Endometrial microvascular endothelial cells (primary cell): ENCODE results near the gene SIL1. TPM values are rescaled to one million over a fixed set of nuclear protein-coding genes. Genes with fewer than 3 reads are reported as not detected.
"Not testable (repeated sequence)": the region's sequence is repeated elsewhere in the genome, so short reads cannot be mapped to it uniquely, and the experiment has no call there.

Experiments used
- in situ Hi-C: cut with HindIII; loops from 2 replicates; pipeline ENCODE4 v1.10.0; 2017; ENCODE audit warnings: low sequenced_read_pairs, low pct_unique_long_range_greater_than_20kb; ENCODE audit errors: inconsistent ontology term
- total RNA-seq: library from RNA; depleted of rRNA; stranded (reverse); fragments of >200 nt; gene quantifications from one replicate; pipeline ENCODE4 v1.2.3, GENCODE V29; 2015; ENCODE audit errors: inconsistent ontology term

The SIL1 gene
- total RNA-seq, 1 donor from 2014 or later, result 42.6 TPM

DNA sequence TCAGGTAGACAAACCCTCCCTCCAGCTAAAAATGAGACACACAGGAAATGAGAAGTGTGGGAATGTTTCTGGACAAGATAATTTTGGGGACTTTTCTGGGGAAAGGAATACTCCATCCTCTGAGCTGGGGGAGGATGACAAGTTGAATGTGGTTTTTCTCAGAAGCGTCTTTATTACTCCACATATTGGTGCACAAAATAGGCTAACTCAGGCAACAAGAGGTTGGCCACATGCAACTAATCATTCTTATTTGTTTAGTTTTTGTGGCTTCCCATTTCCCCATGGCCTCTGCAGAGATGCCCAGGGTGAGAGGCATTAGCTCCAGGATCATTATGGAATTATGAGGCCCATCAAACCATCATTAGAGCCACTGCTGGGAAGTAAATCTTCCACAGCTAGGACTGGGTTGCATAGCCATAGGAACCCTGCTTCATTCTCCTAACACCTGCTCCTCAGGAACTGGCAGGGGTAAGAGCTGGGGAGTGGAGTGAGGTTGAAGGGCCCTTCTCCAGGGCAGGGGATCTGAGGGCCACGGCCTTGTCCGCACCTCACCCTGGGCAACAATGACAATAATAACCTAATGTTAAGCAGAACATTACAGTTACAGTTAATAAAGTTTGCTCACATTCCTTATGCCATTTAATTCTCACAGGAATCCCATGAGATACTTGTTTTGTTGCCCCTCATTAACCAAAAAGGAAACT, 9.3 kb upstream of the SIL1 start:
- in situ Hi-C loops, result no loop called here

DNA sequence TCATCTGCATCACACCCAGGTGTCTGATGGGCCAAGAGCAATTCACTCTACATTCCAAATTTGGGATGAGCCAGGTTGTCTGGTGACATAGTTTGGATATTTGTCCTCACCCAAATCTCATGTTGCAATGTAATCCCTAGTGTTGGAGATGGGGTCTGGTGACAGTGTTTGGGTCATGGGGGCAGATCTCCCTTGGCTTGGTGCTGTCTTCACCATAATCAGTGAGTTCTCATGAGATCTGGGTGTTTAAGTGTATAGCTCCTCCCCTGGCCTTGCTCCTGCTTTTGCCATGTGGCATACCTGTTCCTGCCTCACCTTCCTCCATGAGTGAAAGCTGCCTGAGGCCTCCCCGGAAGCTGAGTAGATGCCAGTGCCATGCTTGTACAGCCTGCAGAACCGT, 7.4 kb upstream of the SIL1 start:
- in situ Hi-C loops, result no loop called here

DNA sequence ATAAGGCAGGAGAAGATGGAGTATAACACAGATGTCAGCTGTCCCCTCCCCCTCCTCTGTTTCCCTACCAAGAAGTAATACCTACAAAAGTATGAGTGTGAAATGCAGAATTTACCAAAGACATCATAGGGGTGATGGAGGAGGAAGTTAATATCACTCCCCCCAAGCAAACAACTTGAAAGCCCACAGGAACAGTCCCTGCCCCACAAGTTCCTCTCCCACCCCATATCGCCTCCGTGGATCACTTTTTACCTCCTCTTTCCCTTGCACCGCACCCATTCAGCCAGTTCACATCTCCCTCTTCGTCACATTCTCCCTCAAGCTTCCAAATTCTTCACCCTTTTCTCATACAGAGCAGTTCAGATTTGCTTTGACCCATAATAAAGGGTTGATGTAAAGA, 7.0 kb upstream of the SIL1 start:
- in situ Hi-C loops, result no loop called here

DNA sequence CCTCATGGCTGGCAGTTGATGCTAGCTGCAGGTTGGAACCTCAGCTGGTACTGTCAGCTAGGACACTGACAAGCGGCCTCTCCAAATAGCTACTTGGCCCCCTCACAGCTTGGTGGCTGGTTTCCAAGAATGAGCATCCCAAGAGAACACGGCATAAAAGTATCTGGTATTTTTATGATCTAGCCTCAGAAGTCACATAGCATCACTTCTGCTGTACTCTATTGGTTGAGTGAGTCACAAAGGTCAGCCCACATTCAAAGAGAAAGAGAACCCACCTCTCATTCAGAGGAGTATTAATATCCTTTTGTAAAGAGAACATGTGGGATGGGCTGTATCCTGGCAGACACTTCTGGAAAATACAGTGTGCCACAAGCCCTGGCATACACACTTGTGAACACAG, 6.0 kb upstream of the SIL1 start:
- in situ Hi-C loops, result no loop called here

DNA sequence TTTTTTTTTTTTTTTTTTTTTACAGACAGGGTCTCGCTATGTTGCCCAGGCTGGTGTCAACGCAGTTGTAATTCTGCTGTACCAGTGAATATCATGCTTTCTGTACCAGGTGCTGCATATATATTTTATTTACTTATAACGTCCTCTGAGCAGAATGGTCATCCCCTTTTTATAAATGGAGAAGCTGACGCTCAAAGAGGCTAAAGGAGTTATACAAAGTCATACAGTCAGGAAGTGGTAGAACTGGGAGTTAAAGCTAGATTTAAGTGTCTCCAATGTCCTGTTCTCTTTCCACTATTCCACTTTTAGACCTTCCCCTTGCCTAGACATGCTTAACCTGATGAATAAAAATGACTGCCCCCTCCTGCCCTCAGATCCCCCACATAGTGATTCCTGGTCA, 1.2 kb upstream of the SIL1 start:
- in situ Hi-C loops, result no loop called here

DNA sequence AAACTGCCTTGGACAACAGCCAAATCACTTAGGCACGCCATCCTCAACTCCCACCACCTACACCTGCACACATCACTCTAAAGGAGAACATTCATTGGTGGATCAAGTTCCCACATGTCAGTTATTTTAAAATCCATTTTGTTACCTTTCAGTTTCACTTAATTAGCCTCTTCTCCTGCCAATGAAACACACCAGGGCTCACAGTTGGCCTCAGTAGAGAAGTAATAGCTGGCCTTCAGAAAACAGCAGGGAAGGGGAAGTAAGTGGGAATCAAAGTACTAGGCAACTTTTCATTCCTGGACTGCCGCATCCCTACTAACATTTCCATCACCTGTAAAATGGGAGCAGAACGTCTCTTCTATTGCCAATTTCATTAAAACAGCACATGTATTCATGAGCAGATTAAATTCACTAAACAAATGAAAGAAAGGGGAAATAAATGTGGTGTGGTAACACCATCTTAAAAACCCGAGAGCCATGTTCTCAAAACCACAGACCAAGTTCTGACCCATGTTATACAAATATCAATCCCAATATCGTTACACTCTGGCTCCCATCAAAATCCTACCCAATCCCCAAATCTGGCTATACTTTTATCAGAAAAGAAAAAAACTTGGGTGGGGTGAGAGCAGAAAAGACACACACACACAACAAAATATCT, 1.7 kb downstream of the SIL1 start:
- in situ Hi-C loops, result no loop called here

DNA sequence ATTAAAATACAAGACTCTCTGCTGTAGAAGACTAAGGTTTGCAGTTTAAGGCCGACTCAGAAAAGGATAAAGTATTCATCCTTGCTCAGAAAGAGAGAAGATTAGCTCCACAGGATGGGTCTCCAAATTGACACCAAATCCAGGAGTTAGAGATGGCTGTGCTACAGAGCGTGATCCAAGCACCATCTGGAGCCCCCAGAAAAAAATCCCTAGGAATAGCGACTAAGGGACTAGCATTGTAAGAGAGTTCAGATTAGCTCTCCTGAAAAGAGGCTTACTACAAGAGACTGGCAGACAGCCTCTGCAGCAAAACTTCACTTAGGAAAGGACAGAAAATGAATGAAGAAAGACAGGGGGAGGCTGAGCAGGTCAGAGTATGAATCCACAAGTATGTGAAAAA, 3.7 kb downstream of the SIL1 start:
- in situ Hi-C loops, result no loop called here

DNA sequence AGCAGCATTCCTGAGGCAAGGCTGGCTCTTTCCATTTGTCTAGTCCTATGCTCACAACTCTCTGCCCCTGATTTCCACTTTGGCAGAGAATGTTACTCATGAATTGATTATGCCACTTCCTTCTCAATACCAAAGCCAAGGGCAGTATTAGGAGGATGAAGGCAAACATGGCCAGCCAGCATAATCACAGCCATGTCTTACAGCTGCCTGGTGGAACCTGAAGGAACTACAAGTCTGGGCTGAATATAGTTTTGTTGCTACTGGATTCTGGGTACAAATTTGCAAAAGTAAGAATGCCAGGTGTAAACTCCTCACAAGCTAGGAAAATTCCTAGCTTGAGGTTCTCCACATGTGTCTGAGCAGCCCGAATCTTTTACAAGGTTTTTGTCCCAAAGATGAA, 4.2 kb downstream of the SIL1 start:
- in situ Hi-C loops, result no loop called here

DNA sequence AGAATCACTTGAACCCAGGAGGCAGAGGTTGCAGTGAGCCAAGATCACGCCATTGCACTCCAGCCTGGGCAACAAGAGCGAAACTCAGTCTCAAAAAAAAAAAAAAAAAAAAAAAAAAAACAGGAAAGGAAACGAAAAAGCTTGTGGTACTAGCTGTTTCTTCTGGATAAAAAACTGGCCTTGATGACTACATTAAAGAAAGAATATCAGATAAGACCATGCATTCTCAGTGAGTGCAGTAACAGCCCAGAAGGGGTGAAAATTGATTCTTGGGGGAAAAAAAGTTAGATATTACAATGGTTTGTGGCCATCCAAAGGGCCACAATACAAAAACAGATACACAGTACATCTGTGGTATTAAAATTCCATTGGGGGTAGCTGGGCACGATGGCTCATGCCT, 5.3 kb downstream of the SIL1 start:
- in situ Hi-C loops, result not testable (repeated sequence)

DNA sequence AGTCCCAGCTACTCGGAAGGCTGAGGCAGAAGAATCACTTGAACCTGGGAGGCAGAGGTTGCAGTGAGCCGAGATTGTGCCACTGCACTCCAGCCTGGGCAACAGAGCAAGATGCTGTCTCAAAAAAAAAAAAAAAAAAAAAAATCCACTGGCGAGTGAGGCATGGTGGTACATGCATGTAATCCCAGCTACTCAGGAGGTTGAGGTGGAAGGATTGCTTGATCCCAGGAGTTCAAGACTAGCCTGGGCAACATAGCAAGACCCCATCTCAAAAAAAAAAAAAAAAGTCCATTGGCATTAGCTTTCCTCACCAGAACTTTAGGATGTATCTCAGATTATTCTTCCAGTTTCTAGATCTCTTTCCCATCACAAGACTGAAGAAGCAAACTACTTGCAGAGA, 6.2 kb downstream of the SIL1 start:
- in situ Hi-C loops, result not testable (repeated sequence)

DNA sequence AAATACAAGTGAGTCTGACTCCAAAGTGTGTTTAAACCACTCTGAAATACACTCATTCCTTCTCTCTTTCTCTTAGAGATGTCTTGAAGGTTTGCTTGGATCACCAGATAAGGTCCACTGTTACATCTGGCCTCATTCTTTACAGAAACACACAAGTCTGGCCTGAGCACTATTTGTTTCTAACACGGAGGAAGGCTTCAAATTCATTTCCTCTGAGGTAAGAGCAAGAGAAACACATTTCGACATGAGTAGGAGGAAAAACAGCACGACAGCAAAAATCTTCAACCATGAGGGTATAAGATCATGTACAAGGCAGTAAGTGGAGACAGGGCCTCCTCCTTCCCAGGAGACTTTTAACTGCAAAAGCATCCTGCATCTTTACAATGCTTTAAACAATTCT, 8.0 kb downstream of the SIL1 start:
- in situ Hi-C loops, result no loop called here

DNA sequence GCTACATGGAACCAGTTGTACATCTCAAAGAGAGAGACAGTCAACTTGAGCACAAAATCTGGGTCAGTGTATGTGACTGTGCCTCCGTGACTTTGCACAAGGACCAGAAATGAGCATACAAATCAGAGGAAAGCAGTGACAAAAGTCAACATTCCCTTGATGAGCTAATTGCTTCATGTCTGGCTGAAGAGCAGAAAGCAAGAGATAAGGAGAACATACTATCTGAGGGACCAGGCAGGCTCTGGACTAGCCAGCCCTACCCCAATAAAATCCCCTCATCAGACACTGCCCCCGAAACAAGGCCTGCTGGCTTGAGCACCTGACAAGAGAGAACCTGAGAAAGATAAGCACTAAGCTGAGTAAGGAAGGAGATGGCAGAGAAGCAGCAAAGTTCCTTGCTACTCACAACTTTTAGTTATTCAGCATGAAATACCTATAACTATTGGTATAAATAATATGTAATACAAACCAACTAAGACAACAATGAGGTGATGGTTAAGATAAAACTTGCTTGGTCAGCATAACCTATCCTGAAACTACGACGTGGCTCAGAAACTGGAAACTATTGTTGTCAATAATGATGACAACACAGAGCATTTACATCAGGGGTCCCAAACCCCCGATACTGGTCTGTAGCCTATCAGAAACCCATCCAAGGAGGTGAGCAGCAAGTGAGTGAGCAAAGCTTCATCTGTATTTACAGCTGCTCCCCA, 9.5 kb downstream of the SIL1 start:
- in situ Hi-C loops, result no loop called here

DNA sequence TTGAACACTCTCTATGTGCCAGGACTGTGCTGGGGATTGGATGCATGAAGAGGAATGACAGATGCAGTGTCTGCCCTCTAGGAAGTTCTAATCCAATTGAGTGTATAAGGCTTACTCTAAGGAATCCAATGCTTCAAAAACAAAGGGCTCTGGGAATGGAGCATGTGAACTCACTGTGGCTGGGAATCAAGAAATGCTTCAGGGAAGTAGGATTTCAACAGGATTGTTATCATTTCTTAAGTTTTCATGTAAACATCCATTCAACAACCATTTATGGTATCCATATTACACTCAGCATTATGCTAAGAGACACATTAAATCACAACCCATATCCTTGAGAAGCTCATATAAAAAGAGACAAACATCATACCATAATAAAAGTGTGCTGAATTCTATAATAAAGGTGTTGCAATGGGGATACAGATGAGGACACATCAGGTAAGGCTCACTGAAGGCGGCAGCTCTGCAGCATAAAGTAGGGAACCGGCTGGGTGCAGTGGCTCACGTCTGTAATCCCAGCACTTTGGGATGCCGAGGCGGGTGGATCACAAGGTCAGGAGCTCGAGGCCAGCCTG, 11.3 kb downstream of the SIL1 start:
- in situ Hi-C loops, result no loop called here

DNA sequence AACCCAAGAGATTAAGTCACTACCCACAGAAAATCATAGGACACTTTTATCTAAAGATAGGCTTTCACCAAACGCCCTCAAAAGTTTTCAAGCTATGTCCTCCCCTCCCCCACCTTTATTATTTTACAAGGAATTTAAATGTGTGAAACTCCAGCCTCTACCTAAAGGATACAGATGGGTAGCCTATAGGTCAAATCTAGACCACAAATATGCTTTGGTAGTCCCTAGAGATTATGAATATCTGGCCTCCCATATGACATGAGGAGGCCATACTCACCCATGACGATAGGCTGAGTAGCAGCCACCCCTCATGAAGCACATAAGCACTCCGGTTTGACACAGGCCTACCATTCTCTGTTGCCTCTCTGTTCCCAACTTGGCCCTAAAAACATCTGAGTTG, 11.9 kb downstream of the SIL1 start:
- in situ Hi-C loops, result no loop called here

DNA sequence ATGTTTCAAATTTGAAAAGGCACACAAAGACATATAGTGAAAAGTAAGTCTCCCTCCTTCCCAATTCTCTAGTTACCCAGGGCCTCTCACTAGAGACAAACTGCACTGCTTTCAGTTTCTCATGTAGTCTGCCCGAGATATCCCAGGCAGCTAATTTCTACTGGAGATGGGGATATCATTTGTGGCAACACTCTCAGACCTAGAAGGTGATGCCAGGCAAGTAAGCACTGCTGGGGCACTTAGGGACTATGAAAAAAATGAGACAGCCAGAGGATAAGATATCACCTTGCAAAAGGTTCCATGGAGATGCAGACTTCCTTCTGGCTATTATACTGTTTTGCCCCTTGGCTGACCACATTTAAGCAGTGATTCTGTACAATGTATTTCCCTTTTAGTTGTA, 12.6 kb downstream of the SIL1 start:
- in situ Hi-C loops, result no loop called here

DNA sequence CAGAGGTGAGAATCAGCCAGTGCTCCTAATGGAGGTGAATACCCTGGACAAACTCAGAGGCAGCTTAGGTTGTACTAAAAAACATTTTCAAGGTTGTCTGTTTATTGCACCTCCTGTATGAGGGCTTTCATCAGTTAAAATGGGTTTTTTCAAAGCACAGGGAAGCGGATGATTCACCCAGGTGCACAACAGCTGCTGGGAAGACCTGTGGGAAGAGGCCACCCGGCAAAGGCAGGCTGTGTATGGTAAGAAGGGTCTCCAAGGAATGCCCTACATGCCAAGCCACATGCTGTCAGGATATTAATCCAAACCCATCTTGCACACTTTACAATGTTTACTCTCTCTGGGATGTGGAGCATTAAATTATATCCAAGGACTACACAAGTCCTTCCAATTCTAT, 14.7 kb downstream of the SIL1 start:
- in situ Hi-C loops, result no loop called here

DNA sequence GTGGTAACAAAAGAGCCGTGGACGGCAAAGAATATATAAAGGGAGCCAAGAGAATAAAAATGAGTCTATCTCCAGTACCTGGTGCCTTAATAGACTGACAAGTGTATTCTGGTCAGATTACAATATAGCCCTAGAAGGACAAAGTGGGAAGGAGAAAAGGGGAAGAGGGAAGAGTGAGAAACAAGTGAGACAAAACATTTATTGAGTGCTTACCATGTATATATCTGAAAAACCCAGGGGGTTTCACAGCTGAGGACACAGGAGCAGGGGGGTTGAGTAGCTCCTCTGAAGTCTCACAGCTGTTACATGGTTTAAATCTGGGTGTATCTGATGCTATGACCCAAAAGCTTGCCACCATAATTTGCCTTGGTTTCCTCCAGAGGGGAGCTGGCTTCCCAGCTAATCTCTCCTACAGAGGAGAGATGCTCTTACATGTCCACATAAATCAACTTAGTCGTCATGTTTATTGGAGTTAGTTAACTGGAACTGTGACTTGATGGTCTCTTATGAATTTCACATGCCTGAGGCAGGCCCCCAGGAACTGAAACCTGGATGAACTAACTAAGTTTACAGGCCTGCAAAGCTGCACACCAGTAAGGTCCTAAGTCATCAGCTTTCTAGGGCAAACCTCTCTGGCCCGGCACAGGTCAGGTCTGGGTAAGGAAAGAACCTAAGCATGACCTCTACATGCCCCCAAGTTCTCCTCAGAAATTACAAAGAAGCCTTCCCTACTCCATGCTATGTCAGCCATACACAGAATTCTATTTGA, 15.5 kb downstream of the SIL1 start:
- in situ Hi-C loops, result no loop called here

DNA sequence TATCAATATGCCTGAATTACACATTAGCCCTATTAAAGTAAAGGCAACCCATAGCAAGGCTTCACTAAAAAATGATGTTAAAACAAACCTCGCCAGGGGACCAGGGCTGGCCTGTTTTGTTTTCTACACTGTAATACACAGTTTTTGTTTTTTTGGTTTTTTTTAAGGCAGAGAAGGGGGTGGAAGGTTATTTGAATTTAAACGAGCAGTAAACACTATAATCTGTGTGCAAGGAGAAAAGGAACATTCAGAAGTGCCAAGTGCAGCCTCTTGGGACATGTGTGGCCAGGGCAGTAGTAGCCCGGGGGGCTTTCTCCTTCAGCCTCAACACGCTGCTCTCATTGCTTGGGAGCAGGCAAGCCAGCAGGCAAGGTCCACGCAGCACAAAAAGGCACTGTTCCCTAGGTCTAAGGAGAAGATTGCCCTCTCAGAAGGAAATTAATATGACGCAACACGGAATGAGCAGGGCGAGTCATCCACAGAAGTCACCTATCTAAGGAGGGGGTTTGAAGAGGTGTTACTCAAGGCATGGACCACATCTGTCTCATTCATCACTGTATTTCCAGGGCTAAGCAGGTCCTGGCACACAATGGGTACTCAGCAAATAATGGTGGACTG, 16.2 kb downstream of the SIL1 start:
- in situ Hi-C loops, result no loop called here

DNA sequence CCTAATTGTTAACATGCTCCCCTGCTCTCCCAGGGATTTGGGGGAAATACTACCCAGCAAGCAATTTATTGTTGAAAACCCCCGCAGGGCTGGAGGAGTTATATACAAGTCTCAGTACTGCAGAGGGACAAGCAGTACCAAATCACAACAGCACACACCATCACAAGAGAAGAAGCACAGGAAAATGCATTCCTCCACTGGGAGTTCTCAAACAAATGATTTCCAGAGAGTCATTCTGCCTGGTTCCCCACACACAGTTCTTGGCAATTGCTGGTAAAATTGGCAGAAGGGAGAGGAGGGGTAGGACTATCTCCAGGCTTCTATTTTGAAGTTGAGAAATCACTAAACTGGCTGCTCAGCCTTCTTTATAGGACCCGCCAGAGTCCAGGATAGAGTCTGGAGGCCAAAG, 16.8 kb downstream of the SIL1 start:
- in situ Hi-C loops, result no loop called here
